Activated gamma-delta T cell (primary cell): ENCODE measurements around the gene UBASH3B.

Source experiments
- DNase-seq: peaks from one replicate; lab custom pipeline; 2025; lab: John Stamatoyannopoulos, UW

UBASH3B gene

GRCh38 chr11:122755409-122755808 is 99.9 kb downstream of the UBASH3B start:
- no peak for DNase-seq

GRCh38 chr11:122755941-122756340 is 100.4 kb downstream of the UBASH3B start:
- DNase-seq, result no peak

GRCh38 chr11:122756417-122756816 is 100.9 kb downstream of the UBASH3B start:
- no peak for DNase-seq

GRCh38 chr11:122757201-122757600 is 101.7 kb downstream of the UBASH3B start:
- DNase-seq, result no peak

- DNase-seq, result no peak
Measured at GRCh38 chr11:122758339-122758738, 102.8 kb downstream of the UBASH3B start.

GRCh38 chr11:122758974-122759373 is 103.5 kb downstream of the UBASH3B start:
- DNase-seq, result no peak

- DNase-seq, result no peak
Measured at GRCh38 chr11:122763108-122763507, 107.6 kb downstream of the UBASH3B start.

GRCh38 chr11:122764371-122765090 is 109.0 kb downstream of the UBASH3B start:
- DNase-seq, result no peak

- no peak for DNase-seq
Measured at GRCh38 chr11:122765487-122766131, 110.1 kb downstream of the UBASH3B start.

- DNase-seq, result no peak
Measured at GRCh38 chr11:122769126-122769780, 113.7 kb downstream of the UBASH3B start.

GRCh38 chr11:122772945-122773344 is 117.4 kb downstream of the UBASH3B start:
- DNase-seq, result no peak

- DNase-seq, result no peak
Measured at GRCh38 chr11:122773781-122774266, 118.3 kb downstream of the UBASH3B start.

- no peak for DNase-seq
Measured at GRCh38 chr11:122775675-122776271, 120.3 kb downstream of the UBASH3B start.

- no peak for DNase-seq
Measured at GRCh38 chr11:122776546-122776945, 121.0 kb downstream of the UBASH3B start.

GRCh38 chr11:122777343-122777742 is 121.8 kb downstream of the UBASH3B start:
- DNase-seq, result no peak

- no peak for DNase-seq
Measured at GRCh38 chr11:122778148-122778547, 122.6 kb downstream of the UBASH3B start.

- DNase-seq, result no peak
Measured at GRCh38 chr11:122779047-122779629, 123.6 kb downstream of the UBASH3B start.

GRCh38 chr11:122780296-122780949 is 124.9 kb downstream of the UBASH3B start:
- no peak for DNase-seq

GRCh38 chr11:122781378-122782195 is 126.1 kb downstream of the UBASH3B start:
- no peak for DNase-seq

GRCh38 chr11:122782222-122782621 is 126.7 kb downstream of the UBASH3B start:
- DNase-seq, result no peak
